Ovary (tissue), 3 donors: ENCODE measurements around the gene SSTR5.

Experiments
- CTCF ChIP-seq, 3 donors: fragments of 450-650 bp in 2 of 3; fragments of 200-600 bp in 1 of 3; IDR thresholded peaks; one replicate each; pipeline versions ENCODE4 v1.5.1 to v1.8.0; 2016 to 2022; ENCODE audit warnings: antibody characterized with exemption in 3 of 3, mild to moderate bottlenecking in 1 of 3
- EP300 ChIP-seq: sonication (generic); formaldehyde crosslinking; IDR thresholded peaks from one replicate; pipeline ENCODE4 v1.6.1; 2017; ENCODE audit warnings: antibody characterized with exemption
- POLR2A ChIP-seq: fragments of 450-650 bp; IDR thresholded peaks from one replicate; pipeline ENCODE4 v1.6.1; 2017; ENCODE audit warnings: antibody characterized with exemption, mild to moderate bottlenecking, moderate library complexity
- donor health status: DM: no; HTN: no; CAD: no.

- no peak for TF ChIP-seq POLR2A
- no peak for TF ChIP-seq EP300
- no peak for TF ChIP-seq CTCF (IDR thresholded peaks at IDR 0.05)
Observed at GRCh38 chr16:1059310-1059709, 13.2 kb upstream of the SSTR5 start.
